Activated CD8-positive, alpha-beta memory T cell treated with anti-CD3 and anti-CD28 coated beads for 36 hours (primary cell): ENCODE measurements around the gene KCTD2. TPM values are rescaled to one million over a fixed set of nuclear protein-coding genes. Genes with fewer than 3 reads are reported as not detected.

Source experiments
- CTCF ChIA-PET: fragments of 350-600 bp; sonication (Branson Sonifier 250); formaldehyde crosslinking; loops from one replicate; lab custom pipeline; 2021; ENCODE audit warnings: antibody characterized with exemption; lab: Charles Lee
- POLR2A ChIA-PET: fragments of 350-600 bp; sonication (Branson Sonifier 250); formaldehyde crosslinking; loops from one replicate; lab custom pipeline; 2021; ENCODE audit warnings: antibody characterized with exemption; lab: Charles Lee
- total RNA-seq, 2 experiments: library from RNA; stranded (reverse); gene quantifications; one replicate each; pipeline ENCODE4 v1.2.3, GENCODE V29; 2021

Gene KCTD2
- total RNA-seq, 2 experiments from 2014 or later, result 16.8 to 19.1 TPM

DNA sequence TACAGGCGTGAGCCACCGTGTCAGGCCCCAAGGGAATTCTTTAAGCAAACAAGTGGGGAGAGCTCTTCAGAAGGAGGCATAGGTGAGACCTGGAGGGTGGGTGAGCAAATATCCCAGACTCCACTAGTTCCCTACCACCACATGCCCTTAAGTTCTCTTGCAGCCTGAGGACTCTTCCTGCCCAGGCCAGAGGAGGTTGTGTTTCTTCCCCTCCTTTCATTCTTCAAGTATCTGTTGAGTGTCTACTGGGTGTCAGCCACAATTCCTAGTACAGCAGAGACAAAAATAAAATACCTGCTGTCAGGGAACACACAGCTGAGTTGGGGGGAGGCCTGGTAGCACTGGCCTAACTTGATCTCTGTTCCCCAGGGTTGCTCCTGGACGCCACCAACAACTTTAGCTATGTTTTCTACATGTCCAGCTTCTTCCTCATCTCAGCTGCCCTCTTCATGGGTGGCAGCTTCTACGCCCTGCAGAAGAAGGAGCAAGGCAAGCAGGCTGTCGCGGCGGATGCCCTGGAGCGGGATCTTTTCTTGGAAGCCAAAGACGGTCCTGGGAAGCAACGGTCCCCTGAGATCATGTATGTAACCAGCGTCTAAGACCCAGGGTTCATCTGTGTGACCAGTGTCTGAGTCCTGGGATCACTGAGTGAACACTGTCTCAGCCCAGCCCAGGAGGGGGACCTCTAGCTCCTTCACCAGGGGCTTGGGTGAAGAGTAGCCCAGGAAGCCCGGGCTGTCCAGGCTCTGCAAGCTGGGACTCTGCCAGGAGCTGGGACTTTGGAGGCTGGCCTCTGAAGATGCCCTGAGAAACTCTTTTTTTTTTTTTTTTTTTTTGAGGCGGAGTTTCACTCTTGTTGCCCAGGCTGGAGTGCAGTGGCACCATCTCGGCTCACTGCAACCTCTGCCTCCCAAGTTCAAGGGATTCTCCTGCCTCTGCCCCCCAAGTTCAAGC is 56.9 kb downstream of the KCTD2 start:
- CTCF ChIA-PET, result interaction anchor here (1.1 kb wide), 1 partner anchor 11 kb away, joined by 4 read pairs; no protein-coding TSS in a partner anchor
- POLR2A ChIA-PET, result interaction anchor here (1.0 kb wide), 1 partner anchor 10 kb away, joined by 3 read pairs; no protein-coding TSS in a partner anchor

DNA sequence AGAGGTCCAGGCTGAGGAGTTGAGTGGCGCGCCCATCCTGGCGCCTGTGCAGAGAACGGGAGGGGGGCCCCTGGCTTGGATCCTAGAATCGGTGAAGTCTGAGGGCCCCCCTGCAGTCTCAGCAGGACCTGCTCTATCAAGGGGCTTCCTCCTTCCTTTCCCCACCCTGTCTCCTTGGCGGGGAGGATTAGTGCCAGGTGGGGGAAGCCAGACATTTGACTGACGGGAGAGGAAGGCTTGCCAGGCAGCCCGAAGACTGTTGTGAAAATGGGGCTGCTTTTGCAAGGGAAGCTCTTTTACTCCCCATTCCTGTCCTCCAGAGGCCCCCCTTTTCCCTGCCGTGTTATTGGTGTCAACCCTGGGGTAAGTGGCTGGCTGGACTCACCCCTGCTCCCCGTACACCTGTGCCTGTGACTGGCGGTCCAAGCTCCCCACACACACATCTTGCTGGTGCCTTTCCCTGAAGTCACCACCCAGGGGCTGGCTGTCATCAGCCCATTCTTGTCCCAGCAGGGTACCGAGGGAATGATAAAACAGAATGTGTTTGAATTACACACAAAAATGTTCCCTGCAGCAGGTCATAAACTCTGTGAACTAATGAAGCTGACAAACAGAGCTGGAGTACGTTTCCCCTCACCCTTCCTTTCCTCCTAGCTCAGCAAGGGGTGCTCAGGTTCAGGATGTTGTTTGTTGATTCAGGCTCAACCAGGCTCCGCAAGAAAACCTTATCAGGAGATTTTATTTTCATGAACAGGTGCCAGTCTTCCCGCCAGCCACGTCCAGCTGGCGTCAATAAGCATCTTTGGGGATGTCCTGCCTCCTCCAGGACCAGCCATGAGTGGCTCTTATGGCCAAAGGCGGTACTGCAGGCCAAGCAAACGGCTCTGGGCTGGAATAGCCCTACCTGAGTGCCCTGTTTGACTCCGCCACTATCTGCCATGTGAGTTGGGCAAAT is 58.4 kb downstream of the KCTD2 start:
- ChIA-PET POLR2A (no interaction called here), CTCF (interaction anchor here (0.6 to 1.6 kb wide), 9 partner anchors 9 to 145 kb away, joined by 3 to 7 read pairs (median 3); partner anchors contain the start of gene SLC16A5)

DNA sequence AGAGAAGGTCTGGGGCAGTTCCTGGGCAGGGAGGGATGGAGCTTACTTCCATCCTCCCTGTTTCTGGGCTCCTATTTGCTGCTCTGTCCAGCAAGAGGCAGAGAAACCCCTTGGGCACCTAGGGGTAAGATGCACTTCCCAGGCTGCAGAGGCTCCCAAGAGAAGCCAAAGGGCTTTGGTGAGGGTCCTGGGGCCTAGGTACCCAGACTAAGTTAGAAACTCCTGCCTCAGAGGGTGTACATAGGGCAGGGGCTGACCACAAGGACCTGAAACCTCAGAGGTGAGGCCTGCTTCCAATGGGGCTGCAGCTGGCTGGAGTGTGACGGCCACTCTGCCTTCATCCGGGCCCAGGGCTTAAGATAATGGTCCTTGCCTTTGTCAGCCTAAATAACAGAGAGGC is 61.2 kb downstream of the KCTD2 start:
- ChIA-PET POLR2A (no interaction called here), CTCF (interaction anchor here (0.6 kb wide), 1 partner anchor 702 kb away, joined by 3 read pairs; no protein-coding TSS in a partner anchor)

- ChIA-PET POLR2A (interaction anchor here (0.6 to 0.9 kb wide), 2 partner anchors 21 to 75 kb away, joined by 3 to 5 read pairs; no protein-coding TSS in a partner anchor), CTCF (interaction anchor here (0.6 to 3.6 kb wide), 5 partner anchors 93 to 304 kb away, joined by 3 to 15 read pairs (median 3); no protein-coding TSS in a partner anchor)
These were observed 62.0 kb downstream of the KCTD2 start for GRCh38 chr17:75109046-75109406.

DNA sequence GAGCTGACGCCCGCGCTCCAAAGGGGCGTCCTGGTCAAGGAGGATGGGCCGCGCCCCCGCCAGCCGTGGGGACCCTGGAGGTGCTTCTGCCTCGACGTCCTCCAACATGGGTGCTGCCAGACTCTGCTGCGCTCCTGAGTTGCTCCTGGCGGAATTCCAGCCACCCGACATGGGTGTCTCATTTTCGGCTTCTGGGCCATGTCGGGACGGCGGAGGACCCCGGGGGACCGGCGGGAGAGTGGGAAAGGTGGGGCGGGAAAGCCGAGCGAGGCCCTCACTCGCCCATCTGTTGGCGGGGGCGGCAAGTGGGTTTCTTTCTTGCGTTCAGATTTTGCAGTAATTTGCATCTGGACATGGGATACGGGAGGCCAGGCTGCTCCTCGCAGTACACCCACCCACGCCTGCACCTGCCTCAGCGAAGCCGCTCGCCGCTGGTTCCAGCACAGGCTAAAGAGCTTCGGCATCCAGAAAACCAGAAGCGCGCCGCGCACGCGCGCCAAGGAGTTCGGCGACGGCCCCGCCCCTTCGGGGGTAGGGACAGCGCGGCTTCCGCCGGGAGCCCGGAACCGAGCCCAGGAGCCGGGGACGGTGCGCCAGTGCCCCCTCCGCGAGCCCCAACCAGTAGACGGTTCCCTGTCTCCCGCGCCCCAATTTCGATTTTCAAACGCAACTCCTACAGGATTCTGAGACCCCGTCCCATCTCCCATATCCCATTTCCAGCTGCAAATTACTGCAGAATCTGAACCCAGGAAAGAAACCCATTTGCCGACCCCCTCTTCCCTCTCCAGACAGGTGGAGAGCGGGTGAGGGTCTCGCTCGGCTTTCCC is 62.6 kb downstream of the KCTD2 start, which contains the start of gene ARMC7:
Gene ARMC7 (plus strand): TSS at position 563 of the 827 bp plus-strand sequence. CDS start 320 bp downstream, outside the sequence.
- ChIA-PET CTCF (interaction anchor here (0.6 to 3.6 kb wide), 6 partner anchors 22 to 303 kb away, joined by 3 to 15 read pairs (median 3); partner anchors contain the start of gene NT5C), POLR2A (interaction anchor here (0.6 to 1.8 kb wide), 5 partner anchors 14 to 74 kb away, joined by 3 to 6 read pairs (median 5); no protein-coding TSS in a partner anchor)

- CTCF ChIA-PET, result interaction anchor here (0.6 to 3.6 kb wide), 10 partner anchors 22 to 302 kb away, joined by 3 to 15 read pairs (median 3); partner anchors contain the start of genes MIF4GD and NT5C
- POLR2A ChIA-PET, result interaction anchor here (0.6 to 1.8 kb wide), 4 partner anchors 15 to 74 kb away, joined by 4 to 6 read pairs (median 5); no protein-coding TSS in a partner anchor
These were observed 63.4 kb downstream of the KCTD2 start for GRCh38 chr17:75110234-75110937.

GRCh38 chr17:75111777-75112335 is 64.8 kb downstream of the KCTD2 start:
- CTCF ChIA-PET, result interaction anchor here (0.7 to 4.3 kb wide), 6 partner anchors 13 to 148 kb away, joined by 3 to 43 read pairs (median 3); partner anchors contain the start of gene NT5C
- POLR2A ChIA-PET, result interaction anchor here (0.6 kb wide), 2 partner anchors 60 to 72 kb away, joined by 3 to 4 read pairs; no protein-coding TSS in a partner anchor

GRCh38 chr17:75113798-75114551 is 67.0 kb downstream of the KCTD2 start:
- ChIA-PET CTCF (interaction anchor here (0.6 to 4.3 kb wide), 38 partner anchors 8 to 426 kb away, joined by 3 to 44 read pairs (median 5); partner anchors contain the start of genes ATP5PD, GRB2, KCTD2 and MIF4GD), POLR2A (interaction anchor here (0.5 to 1.6 kb wide), 8 partner anchors 10 to 147 kb away, joined by 3 to 15 read pairs (median 4); partner anchors contain the start of genes GGA3, JPT1 and NT5C)

DNA sequence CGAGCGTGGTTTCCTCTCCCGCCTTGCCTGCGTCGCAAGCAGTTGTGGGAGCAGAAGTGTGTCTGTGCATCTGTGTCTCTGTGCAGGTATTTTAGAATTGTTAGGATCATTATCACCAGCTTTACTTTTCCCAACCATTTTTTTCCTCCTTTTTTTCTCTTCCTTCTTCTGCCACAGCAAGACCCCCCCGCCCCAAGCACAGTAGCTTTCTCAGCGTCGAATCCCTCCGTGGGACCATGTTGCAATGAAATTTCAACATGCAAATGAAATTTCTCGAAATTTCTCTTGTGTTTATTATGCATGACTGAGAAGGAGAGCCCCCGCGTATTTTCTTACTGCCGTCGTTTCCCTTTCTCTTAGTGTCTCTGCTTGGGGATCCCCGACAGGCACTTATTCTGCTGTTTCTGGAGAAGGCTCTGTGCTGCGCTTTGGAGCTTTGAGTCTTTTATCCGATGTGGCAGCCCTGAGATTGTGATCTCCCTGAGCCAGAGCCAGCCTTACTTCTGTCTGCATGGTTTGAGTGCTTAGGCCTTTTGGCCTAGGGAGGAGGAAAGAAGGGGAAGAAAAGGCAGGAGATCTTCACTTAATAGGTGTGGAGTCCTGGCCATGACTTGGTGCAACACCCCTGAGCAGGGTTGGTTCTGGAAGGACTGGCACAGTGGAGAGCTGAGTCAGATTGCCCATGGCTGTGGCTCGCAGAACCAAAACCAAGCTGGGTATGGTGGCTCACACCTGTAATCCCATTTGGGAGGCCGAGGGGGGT is 67.7 kb downstream of the KCTD2 start:
- ChIA-PET CTCF (interaction anchor here (0.8 to 4.3 kb wide), 36 partner anchors 9 to 386 kb away, joined by 3 to 44 read pairs (median 5); partner anchors contain the start of genes ATP5PD, GRB2, KCTD2 and MIF4GD), POLR2A (interaction anchor here (0.8 to 1.6 kb wide), 5 partner anchors 10 to 146 kb away, joined by 3 to 15 read pairs (median 4); partner anchors contain the start of genes GGA3, JPT1 and NT5C)

Other genes starting within 250 kb of the KCTD2 start
- not detected for gene GRIN2C, start 187.3 kb upstream of the KCTD2 start, total RNA-seq
- gene FDXR, start 174.2 kb upstream of the KCTD2 start, total RNA-seq, result 10 to 100 TPM; 21.0 to 22.5 TPM
- gene FADS6, start 153.6 kb upstream of the KCTD2 start, total RNA-seq, result not detected
- gene USH1G, start 124.0 kb upstream of the KCTD2 start, total RNA-seq, result not detected
- not detected for gene OTOP2, start 123.0 kb upstream of the KCTD2 start, total RNA-seq
- not detected for gene OTOP3, start 111.3 kb upstream of the KCTD2 start, total RNA-seq
- 1 to 10 TPM in 1 of 2 experiments, under 1 TPM in 1; 0.89 to 1.9 TPM for gene HID1, start 74.5 kb upstream of the KCTD2 start, total RNA-seq
- gene CDR2L, start 59.6 kb upstream of the KCTD2 start, total RNA-seq, result 1 to 10 TPM; 1.8 to 2.0 TPM
- 10 to 100 TPM; 65.5 to 66.5 TPM for gene MRPL58, start 34.6 kb upstream of the KCTD2 start, total RNA-seq
- gene ATP5PD, start 256 bp upstream of the KCTD2 start, total RNA-seq, result 100 to 1,000 TPM; 175 to 181 TPM
- gene SLC16A5, start 40.7 kb downstream of the KCTD2 start, total RNA-seq, result 1 to 10 TPM; 2.3 to 2.8 TPM
- 10 to 100 TPM; 10.8 to 11.8 TPM for gene ARMC7, start 62.7 kb downstream of the KCTD2 start, total RNA-seq
- gene NT5C, start 84.5 kb downstream of the KCTD2 start, total RNA-seq, result 10 to 100 TPM; 77.0 to 81.4 TPM
- gene JPT1, start 107.3 kb downstream of the KCTD2 start, total RNA-seq, result 100 to 1,000 TPM; 233 to 238 TPM
- gene SUMO2, start 135.7 kb downstream of the KCTD2 start, total RNA-seq, result 100 to 1,000 TPM; 634 to 647 TPM
- gene NUP85, start 158.5 kb downstream of the KCTD2 start, total RNA-seq, result 100 to 1,000 TPM; 141 to 151 TPM
- 10 to 100 TPM; 67.5 to 68.8 TPM for gene GGA3, start 214.4 kb downstream of the KCTD2 start, total RNA-seq
- 100 to 1,000 TPM in 1 of 2 experiments, 10 to 100 TPM in 1; 98.9 to 102 TPM for gene MRPS7, start 214.7 kb downstream of the KCTD2 start, total RNA-seq
- gene MIF4GD, start 224.0 kb downstream of the KCTD2 start, total RNA-seq, result 10 to 100 TPM; 42.4 to 43.9 TPM
- gene SLC25A19, start 242.2 kb downstream of the KCTD2 start, total RNA-seq, result 100 to 1,000 TPM; 136 to 141 TPM